Measurements from ENCODE around the gene CELF2.

Gene CELF2

GRCh38 chr10:11179516-11180105 is 161.9 kb downstream of the CELF2 start:
- ATAC-seq, result no peak
- TF ChIP-seq POU6F1 (CRISPR knock-in tag; IDR thresholded peaks at IDR 0.05; ENCODE audit: borderline replicate concordance, low read depth), result no peak
- no peak for TF ChIP-seq TCF4 (CRISPR knock-in tag; IDR thresholded peaks at IDR 0.05; ENCODE audit: borderline replicate concordance)
- TF ChIP-seq TOX (CRISPR knock-in tag; IDR thresholded peaks at IDR 0.05; ENCODE audit: borderline replicate concordance), result no peak
- no peak for TF ChIP-seq PATZ1 (CRISPR knock-in tag; IDR thresholded peaks at IDR 0.05; ENCODE audit: borderline replicate concordance)
- no peak for TF ChIP-seq SNAI2 (CRISPR knock-in tag; IDR thresholded peaks at IDR 0.05)
- no peak for TF ChIP-seq ZFP30 (CRISPR knock-in tag; IDR thresholded peaks at IDR 0.05)
- TF ChIP-seq OSR1 (CRISPR knock-in tag; IDR thresholded peaks at IDR 0.05), result no peak
- no peak for TF ChIP-seq ZNF70 (CRISPR knock-in tag; IDR thresholded peaks at IDR 0.05)
- TF ChIP-seq, protein P1, sequence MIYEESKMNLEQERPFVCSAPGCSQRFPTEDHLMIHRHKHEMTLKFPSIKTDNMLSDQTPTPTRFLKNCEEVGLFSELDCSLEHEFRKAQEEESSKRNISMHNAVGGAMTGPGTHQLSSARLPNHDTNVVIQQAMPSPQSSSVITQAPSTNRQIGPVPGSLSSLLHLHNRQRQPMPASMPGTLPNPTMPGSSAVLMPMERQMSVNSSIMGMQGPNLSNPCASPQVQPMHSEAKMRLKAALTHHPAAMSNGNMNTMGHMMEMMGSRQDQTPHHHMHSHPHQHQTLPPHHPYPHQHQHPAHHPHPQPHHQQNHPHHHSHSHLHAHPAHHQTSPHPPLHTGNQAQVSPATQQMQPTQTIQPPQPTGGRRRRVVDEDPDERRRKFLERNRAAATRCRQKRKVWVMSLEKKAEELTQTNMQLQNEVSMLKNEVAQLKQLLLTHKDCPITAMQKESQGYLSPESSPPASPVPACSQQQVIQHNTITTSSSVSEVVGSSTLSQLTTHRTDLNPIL (CRISPR knock-in tag; IDR thresholded peaks at IDR 0.05; ENCODE audit: low read depth), result no peak
- no peak for TF ChIP-seq ZNF8 (CRISPR knock-in tag; IDR thresholded peaks at IDR 0.05)
- TF ChIP-seq, protein P2, sequence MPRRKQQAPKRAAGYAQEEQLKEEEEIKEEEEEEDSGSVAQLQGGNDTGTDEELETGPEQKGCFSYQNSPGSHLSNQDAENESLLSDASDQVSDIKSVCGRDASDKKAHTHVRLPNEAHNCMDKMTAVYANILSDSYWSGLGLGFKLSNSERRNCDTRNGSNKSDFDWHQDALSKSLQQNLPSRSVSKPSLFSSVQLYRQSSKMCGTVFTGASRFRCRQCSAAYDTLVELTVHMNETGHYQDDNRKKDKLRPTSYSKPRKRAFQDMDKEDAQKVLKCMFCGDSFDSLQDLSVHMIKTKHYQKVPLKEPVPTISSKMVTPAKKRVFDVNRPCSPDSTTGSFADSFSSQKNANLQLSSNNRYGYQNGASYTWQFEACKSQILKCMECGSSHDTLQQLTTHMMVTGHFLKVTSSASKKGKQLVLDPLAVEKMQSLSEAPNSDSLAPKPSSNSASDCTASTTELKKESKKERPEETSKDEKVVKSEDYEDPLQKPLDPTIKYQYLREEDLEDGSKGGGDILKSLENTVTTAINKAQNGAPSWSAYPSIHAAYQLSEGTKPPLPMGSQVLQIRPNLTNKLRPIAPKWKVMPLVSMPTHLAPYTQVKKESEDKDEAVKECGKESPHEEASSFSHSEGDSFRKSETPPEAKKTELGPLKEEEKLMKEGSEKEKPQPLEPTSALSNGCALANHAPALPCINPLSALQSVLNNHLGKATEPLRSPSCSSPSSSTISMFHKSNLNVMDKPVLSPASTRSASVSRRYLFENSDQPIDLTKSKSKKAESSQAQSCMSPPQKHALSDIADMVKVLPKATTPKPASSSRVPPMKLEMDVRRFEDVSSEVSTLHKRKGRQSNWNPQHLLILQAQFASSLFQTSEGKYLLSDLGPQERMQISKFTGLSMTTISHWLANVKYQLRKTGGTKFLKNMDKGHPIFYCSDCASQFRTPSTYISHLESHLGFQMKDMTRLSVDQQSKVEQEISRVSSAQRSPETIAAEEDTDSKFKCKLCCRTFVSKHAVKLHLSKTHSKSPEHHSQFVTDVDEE (CRISPR knock-in tag; IDR thresholded peaks at IDR 0.05), result no peak
- no peak for TF ChIP-seq ZC3H10 (CRISPR knock-in tag; IDR thresholded peaks at IDR 0.05)
- TF ChIP-seq ARNTL (CRISPR knock-in tag; IDR thresholded peaks at IDR 0.05; ENCODE audit: borderline replicate concordance, low read depth), result no peak
- no peak for TF ChIP-seq GLIS3 (CRISPR knock-in tag; IDR thresholded peaks at IDR 0.05)
- no peak for TF ChIP-seq RARB (CRISPR knock-in tag; IDR thresholded peaks at IDR 0.05)
- no peak for TF ChIP-seq CSRNP3 (CRISPR knock-in tag; IDR thresholded peaks at IDR 0.05)
- no peak for TF ChIP-seq ZFP3 (CRISPR knock-in tag; IDR thresholded peaks at IDR 0.05)

DNA sequence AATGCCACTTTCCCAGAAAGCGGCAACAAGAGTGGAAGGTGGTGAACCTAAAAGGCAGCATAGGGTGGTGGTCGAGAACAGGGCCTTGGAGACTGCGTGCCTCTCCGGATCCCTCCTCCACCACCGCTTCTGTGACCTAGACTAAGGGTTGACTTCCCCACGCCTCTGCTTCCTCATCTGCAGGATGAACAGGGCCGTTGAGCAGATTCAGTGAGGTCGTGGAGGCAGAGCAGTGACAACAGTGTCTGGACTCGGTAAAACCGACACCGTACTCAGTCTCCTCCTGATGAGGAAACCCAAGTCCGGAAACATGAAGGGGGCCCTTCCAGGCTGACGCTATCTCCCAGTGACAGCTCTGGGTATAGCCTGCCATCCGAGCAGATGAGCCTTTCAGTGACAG is 162.6 kb downstream of the CELF2 start:
- ATAC-seq, result no peak
- TF ChIP-seq ARNTL (CRISPR knock-in tag; IDR thresholded peaks at IDR 0.05; ENCODE audit: borderline replicate concordance, low read depth), result no peak
- no peak for TF ChIP-seq ISL1 (CRISPR knock-in tag; IDR thresholded peaks at IDR 0.05)
- no peak for TF ChIP-seq TCF4 (CRISPR knock-in tag; IDR thresholded peaks at IDR 0.05; ENCODE audit: borderline replicate concordance)
- no peak for TF ChIP-seq OSR1 (CRISPR knock-in tag; IDR thresholded peaks at IDR 0.05)
- no peak for TF ChIP-seq TOX (CRISPR knock-in tag; IDR thresholded peaks at IDR 0.05; ENCODE audit: borderline replicate concordance)
- no peak for TF ChIP-seq GLIS3 (CRISPR knock-in tag; IDR thresholded peaks at IDR 0.05)
- no peak for TF ChIP-seq ZFP3 (CRISPR knock-in tag; IDR thresholded peaks at IDR 0.05)
- TF ChIP-seq, protein P2 (CRISPR knock-in tag; IDR thresholded peaks at IDR 0.05), result no peak
- TF ChIP-seq ZFP30 (CRISPR knock-in tag; IDR thresholded peaks at IDR 0.05), result no peak
- no peak for TF ChIP-seq ESRRG (CRISPR knock-in tag; IDR thresholded peaks at IDR 0.05)
- no peak for TF ChIP-seq CSRNP3 (CRISPR knock-in tag; IDR thresholded peaks at IDR 0.05)
- TF ChIP-seq PATZ1 (CRISPR knock-in tag; IDR thresholded peaks at IDR 0.05; ENCODE audit: borderline replicate concordance), result no peak

Data from SK-N-SH treated with all-trans-retinoic acid at 6 μM for 48 hours (cell line).